T-helper 22 cell (primary cell): Measurements from ENCODE around the gene PAAF1.

Source experiments
- DNase-seq: peaks from one replicate; pipeline ENCODE4 v3.0.0-alpha.2; 2020; ENCODE audit warnings: low read depth

Gene PAAF1

DNA sequence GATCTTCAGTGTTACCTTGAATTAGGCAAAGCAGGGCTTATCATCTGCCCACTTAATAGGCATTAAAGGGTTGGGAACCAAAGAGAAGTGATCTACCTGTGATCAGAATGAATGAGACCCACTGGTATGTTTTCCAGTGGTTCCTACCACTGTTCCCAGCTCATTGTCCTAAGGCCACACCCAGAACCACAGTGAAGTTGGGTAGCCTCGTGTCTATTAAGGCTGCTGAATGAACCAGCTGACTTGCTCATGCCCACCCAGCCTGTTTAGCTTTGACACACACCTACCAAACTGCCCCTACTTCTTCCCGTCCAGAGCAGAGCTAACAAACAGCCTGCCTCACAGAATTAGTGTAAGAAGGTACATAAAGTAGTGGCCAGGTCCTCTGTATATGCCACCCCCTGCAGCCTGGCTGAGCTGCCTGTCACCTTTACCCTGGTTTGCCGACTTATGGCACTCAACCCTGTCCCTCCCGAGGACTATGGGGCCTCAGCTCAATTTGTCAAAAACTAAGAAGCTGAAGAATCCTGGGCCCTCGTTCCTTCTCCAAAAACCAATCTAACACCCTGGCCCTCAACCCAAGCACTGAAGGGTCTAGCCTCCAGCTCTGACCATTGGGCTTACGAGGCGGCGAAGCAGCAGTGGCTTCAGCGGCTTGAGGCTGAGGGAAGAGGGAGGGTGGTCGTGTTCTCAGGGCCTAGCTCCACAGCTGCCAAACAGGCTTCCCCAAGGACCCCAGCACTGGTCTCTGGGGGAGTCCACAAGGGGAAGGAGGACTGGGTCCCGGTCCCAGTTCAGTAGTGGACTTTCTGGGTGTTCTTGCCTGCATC is 96.0 kb downstream of the PAAF1 start:
- no peak for DNase-seq

DNA sequence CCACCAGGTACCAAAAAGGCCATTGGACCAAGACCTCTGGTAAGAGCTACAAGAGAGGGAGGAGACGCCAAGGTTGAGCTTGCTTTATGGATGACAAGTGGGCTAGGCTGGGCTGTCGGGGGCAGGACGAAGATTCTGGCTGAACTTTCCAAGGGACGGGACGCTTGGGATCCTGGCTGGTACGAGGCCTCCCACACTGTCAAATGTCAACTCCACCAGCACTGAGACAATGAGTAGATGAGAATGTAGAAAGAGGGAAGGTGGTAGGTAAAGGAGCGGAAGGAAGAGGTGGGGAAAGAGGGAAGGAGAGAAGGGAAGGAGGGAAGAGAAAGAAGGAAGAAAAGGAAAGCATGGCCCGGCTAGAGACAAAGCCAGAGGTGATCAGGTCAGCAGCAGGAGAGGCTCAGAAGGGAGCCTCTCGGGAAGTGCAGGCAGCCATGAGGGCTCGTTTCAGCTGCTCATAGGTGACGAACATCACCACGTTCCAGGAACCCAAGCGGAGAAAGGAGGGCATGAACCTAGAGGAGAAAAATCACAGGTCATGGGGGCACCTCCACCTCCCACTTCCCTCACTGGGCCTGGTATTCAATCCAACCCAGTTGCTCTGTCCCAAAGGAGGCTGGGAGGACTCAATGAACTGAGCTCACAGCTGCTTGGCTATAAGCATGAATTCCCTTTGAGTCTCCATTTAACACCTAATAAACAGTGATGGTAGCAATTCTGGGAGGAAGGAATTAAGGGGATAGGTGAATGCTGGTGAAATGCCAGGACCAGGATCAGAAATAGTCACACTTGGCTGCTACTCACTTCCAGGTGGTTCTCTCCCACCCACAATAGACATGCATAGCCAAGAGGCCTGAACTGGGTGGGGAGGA is 98.0 kb downstream of the PAAF1 start:
- DNase-seq = no peak

DNA sequence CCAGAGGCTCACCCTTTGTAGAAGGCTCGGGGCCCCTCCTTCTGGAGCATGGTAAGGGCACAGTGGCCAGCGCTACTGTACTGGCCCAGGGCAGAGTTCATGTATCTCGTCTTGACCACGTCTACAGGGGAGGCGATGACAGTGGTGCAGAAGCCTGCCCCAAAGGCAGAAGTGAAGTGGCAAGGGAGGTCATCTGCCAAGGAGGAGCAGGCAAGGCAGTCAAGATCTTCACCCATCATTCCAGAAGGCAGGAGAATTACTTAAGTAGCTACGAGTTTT is 98.6 kb downstream of the PAAF1 start:
- DNase-seq = no peak

DNA sequence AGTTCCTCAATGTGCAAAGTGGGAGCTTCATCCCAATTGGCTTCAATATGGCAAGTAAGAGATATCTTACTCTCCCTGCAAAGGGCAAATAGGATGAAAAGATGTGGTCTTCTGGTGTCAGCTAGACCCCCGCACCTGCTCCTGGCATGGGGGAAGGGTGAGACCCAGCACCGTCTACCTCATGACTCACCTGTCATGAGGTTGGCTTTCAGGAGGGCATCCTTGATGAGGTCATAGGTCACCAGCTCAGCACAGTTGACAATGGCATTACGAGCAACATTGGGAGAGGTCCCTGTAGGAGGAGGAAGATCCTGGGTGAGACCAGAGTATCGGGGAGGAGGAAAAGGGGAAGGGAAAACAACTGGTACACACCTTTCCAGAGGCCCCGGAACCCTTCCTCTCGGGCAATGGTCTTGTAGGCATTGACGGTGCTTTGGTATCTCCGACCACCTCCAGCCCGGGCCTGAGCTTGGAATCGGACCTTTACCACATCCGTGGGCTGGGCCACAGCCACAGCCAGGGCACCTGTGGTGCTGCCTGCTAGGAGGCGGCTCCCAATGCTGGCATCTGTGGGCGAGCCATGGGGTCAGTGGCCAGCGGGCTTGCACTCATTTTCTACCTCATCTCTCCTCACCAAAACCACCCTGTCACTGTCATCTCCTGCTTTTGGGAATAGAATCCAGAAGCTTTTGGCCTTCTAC is 99.8 kb downstream of the PAAF1 start:
- no peak for DNase-seq

DNA sequence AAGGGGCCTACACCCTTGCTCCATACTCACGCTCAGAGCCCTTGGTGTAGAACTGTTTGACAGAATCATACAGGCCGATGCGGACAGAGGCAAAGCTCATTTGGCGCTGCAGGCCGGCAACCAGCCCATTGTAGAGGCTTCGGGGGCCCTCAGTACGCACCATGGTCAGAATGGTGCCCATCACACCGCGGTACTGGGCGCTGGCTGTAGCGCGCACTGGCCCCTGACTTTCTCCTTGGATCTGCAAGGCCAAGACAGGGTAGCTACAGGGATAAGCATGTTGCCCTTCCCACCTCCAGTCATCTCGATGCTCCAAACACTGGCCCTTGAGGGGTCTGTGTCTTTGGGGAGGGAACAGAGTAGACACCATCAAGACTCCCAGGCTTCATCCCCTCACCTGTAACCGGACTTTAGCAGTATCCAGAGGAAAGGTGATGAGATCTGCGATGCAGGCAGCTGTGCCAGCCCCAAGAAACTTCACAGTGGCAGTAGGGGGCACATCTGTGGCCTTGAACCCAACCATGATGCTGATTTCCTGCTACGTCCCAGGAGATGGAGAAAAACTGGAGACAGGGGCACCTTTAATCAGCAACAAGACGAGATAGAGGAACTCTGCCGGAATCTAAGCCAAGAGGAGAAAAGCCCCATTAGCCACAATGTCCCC is 101.2 kb downstream of the PAAF1 start:
- DNase-seq = no peak

DNA sequence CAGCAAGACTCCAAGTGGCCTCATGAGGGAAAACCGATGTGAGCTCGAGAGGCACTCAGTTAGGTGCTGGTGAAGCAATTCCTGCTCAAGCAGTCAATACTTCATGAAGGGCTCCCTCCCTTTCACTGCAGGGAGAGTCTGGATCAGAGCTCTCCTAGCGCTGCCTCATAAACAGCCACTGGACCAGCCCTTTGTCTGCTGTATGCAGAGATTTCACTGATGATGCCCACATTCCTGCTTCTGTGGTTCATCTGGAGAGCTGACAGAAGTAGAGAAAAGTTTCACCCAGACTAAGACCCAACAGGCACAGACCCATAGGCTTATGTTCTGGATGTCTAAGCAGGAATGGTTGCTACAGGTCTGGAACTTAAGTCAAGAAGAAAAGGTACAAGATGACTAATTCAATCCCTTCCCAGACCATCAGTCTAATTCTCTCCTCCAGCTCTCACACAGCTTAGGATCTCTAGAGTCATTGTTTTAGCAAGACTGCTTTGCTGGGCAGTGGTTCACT is 101.8 kb downstream of the PAAF1 start:
- no peak for DNase-seq

DNA sequence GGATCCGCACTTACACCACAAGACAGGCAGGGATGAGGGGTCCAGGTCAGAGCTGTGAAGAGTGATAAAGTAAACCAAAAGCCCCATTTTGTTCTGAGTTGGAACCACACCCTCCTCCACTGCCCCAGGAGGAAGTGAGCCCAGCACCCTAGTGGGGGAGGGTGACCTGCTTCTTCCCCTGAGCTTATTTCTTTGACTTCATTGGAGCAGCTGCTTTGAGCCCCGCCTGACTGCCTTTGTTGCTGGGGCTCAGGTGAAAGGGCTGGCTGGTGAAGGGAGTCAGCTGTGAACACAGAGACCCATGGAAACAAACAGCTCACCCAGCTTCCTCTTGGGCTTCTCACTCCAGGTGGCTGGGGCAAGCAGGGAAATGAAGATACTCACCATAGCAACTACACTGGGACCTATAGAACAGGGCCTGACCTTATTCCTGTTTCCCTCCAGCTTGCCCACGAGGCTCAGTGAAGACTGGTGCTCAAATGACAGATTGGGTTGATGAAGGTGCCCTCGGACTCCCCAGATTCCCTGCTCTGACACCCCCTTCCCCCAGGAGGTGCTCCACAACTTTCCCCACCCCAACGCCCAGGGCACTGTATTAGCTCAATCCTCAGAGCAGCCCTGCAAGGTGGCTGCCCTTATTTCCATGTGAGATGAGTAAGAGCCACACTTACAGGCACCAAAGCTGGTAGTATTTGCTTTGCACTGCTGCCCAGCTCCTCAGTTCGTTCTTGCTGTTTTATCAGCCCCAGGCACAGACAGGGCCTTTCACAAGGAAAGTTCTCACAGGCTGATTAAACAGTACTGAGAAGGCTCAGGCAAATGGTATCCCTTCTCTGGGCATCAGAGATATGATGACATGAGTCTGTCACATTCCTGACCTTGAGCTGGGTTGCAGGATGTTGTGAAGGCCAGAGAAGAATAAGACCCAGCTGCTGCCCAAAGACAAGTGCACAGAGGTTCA is 103.5 kb downstream of the PAAF1 start:
- peak; percentile 76 for DNase-seq
